Right atrium auricular region (tissue), 2 donors: ENCODE data around the gene ZDHHC13. TPM values are rescaled to one million over a fixed set of nuclear protein-coding genes. Genes with fewer than 3 reads are reported as not detected.

Experiments
- DNase-seq: peaks from one replicate; pipeline ENCODE4 v3.0.0-alpha.2; 2019; ENCODE audit warnings: low spot score
- H3K27ac ChIP-seq, 2 donors: fragments of 200-600 bp; sonication (generic); 1 replicate in 1 of 2; 2 replicates in 1 of 2; pipeline ENCODE4 v1.5.1; 2016 to 2019
- H3K27me3 ChIP-seq, 2 donors: fragments of 200-600 bp; sonication (generic); one replicate each; pipeline versions ENCODE4 v1.5.1 to v1.6.0; 2017 to 2019
- H3K36me3 ChIP-seq: fragments of 200-600 bp; sonication (generic); one replicate; pipeline ENCODE4 v1.5.1; 2016
- H3K4me1 ChIP-seq, 2 donors: fragments of 200-600 bp; sonication (generic); one replicate each; pipeline versions ENCODE4 v1.5.1 to v1.6.0; 2017 to 2019
- H3K4me3 ChIP-seq, 2 donors: fragments of 200-600 bp; sonication (generic); 1 replicate in 1 of 2; 2 replicates in 1 of 2; pipeline ENCODE4 v1.5.1; 2017 to 2019; ENCODE audit warnings: mild to moderate bottlenecking in 1 of 2, moderate library complexity in 1 of 2
- H3K9me3 ChIP-seq, 2 donors: fragments of 200-600 bp; sonication (generic); one replicate each; pipeline ENCODE4 v1.5.1; 2019
- total RNA-seq, 2 donors: library from RNA; depleted of rRNA; stranded (reverse); fragments of >200 nt; gene quantifications; one replicate each; pipeline ENCODE4 v1.1.0, GENCODE V29; 2016
- TF ChIP-seq, protein P1 (sequence below), 2 donors: fragments of 200-600 bp; sonication (generic); IDR thresholded peaks; one replicate each; pipeline ENCODE4 v1.5.1; 2019; ENCODE audit warnings: antibody characterized with exemption in 2 of 2

The ZDHHC13 gene
- total RNA-seq, 2 donors from 2014 or later: 12.7 to 16.0 TPM

DNA sequence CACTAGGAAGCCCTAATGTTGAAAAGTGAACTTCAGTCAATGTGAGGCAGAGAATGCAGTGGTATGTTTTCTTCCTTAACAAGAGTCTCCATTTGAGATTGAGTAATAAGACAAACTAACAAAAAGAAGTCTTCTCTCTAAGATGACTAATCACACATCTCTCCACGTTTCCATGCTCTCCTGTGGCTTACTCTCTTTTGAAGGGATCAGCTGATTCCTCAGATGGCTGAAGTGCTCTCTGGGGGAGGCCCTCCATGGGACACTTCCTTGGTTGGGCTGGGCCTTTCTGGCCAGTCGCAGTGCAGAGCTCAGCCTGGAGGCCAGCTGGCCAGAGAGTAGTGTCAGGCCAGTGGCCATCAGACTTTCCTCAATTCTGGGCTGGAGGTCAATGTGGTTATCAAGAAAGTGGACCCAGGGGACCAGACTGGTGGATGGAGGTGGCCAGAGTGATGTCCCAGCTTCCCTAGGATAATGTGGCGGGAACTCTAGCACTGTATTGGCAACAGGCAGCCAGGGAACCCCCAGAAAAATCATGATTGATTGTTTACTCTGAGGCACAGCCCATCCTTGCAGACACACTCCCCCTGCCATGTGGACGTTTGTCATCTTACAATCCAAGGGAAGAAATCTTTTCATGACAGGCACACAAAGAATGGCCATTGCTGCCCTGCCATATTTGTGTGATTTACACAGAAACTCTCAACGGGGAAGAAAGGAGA, 70.3 kb downstream of the ZDHHC13 start:
- Histone ChIP-seq H3K27ac (peak overlapping the region; percentile 11 to 36), H3K36me3 (peaks cover 98% of the 10 kb centered on the region), H3K27me3 (no peaks in the 10 kb centered on the region), H3K9me3 (no peaks in the 10 kb centered on the region), H3K4me3 (no peak overlapping the region), H3K4me1 (peaks cover 0 to 4% of the 10 kb centered on the region in 2 donors)
- TF ChIP-seq, protein P1, sequence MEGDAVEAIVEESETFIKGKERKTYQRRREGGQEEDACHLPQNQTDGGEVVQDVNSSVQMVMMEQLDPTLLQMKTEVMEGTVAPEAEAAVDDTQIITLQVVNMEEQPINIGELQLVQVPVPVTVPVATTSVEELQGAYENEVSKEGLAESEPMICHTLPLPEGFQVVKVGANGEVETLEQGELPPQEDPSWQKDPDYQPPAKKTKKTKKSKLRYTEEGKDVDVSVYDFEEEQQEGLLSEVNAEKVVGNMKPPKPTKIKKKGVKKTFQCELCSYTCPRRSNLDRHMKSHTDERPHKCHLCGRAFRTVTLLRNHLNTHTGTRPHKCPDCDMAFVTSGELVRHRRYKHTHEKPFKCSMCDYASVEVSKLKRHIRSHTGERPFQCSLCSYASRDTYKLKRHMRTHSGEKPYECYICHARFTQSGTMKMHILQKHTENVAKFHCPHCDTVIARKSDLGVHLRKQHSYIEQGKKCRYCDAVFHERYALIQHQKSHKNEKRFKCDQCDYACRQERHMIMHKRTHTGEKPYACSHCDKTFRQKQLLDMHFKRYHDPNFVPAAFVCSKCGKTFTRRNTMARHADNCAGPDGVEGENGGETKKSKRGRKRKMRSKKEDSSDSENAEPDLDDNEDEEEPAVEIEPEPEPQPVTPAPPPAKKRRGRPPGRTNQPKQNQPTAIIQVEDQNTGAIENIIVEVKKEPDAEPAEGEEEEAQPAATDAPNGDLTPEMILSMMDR (IDR thresholded peaks at IDR 0.05): no peak
- no peak for DNase-seq

DNA sequence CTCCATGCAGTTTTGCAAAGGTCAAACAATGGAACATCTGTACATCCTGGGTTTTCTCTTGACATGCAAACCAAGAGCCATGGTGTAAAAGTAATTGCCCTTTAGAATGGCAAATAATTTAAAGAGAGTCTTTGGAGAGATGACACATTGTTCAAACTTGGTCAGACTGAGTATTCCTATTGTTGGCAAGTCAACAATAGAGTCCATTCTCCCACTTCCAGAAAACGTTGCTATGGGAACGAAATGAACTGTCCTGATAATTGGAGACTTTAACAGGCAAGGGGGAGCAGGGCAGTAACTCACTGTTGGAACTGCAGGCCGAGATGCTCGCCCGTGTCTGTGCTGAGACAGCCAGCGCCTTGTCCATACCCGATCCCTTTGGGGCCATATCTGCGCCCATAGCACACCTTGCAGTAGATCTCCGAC, 70.9 kb downstream of the ZDHHC13 start:
- no peak overlapping the region for H3K4me3 ChIP-seq
- peaks cover 99% of the 10 kb centered on the region for H3K36me3 ChIP-seq
- H3K4me1 ChIP-seq: peaks cover 0 to 7% of the 10 kb centered on the region in 2 donors
- TF ChIP-seq, protein P1 (IDR thresholded peaks at IDR 0.05): no peak
- H3K9me3 ChIP-seq: no peaks in the 10 kb centered on the region
- no peak for DNase-seq
- H3K27me3 ChIP-seq: no peaks in the 10 kb centered on the region
- H3K27ac ChIP-seq: peak overlapping the region; percentile 11 to 36

DNA sequence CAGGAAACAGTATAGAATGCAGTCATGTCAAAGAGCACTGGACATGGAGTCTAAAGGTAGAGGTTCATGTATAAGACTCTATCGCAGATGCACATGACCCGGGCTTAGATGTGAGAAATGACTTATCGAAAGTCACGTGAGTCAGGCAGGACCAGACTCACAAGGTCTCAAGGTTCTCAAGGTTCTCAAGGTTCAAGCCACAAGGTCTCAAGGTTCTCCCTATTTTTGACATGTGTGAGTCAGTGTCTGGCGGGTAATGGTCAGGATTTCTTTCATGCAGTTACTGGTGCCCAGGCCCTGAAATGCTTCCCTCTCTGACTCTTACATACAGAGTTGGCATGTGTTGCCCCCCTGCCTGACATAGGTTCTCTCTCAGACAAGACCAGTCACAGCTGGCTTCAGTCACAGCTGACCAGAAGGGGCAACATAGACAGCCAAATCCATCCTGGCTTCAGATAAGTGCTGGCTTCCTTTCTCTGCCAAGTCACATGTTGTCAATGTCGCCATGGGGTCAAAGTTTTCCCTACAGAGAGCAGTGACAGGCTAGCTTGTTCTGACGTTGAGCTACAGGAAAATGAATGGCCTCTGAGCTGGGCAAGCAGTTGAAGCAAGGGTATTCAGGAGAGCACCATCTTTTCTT, 74.7 kb downstream of the ZDHHC13 start:
- Histone ChIP-seq H3K36me3 (peaks cover 62% of the 10 kb centered on the region), H3K27ac (peak overlapping the region; percentile 83 to 92), H3K27me3 (no peaks in the 10 kb centered on the region), H3K4me3 (no peak overlapping the region), H3K4me1 (peaks cover 0 to 28% of the 10 kb centered on the region in 2 donors), H3K9me3 (no peaks in the 10 kb centered on the region)
- TF ChIP-seq, protein P1 (IDR thresholded peaks at IDR 0.05): no peak
- peak; percentile 64 for DNase-seq

DNA sequence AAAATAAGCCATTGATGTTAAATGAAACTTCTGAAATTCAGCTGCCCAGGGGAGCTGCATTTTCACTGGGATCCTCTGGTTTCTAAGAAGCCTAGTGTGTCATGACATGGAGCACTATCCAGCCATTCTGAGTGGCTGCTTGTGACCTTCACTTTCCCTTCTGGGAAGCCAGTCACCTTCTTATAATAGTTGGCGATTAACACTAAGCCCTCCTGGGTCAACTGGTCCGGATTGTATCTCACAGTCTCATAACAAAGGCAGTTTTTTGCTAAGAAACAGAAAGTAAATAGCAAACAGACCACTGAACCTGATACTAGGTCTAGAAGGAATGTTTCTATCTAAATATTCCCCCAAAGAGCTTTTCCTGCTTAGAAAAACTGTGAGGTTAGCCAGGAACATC, 76.9 kb downstream of the ZDHHC13 start:
- peak overlapping the region; percentile 83 to 92 for H3K27ac ChIP-seq

GRCh38 chr11:19194620-19195308, 77.8 kb downstream of the ZDHHC13 start:
- DNase-seq: no peak
- no peak overlapping the region for H3K4me3 ChIP-seq
- no peaks in the 10 kb centered on the region for H3K27me3 ChIP-seq
- H3K4me1 ChIP-seq: peaks cover 0 to 28% of the 10 kb centered on the region in 2 donors
- no peaks in the 10 kb centered on the region for H3K9me3 ChIP-seq
- H3K36me3 ChIP-seq: peaks cover 39% of the 10 kb centered on the region
- peak overlapping the region; percentile 83 to 92 for H3K27ac ChIP-seq
- TF ChIP-seq, protein P1 (IDR thresholded peaks at IDR 0.05): no peak

More for the DNA sequence above, 76.9 kb downstream of the ZDHHC13 start:
- no peak for DNase-seq
- Histone ChIP-seq H3K4me1 (peaks cover 0 to 28% of the 10 kb centered on the region in 2 donors), H3K4me3 (no peak overlapping the region), H3K9me3 (no peaks in the 10 kb centered on the region), H3K36me3 (peaks cover 44% of the 10 kb centered on the region), H3K27me3 (no peaks in the 10 kb centered on the region)
- TF ChIP-seq, protein P1 (IDR thresholded peaks at IDR 0.05): no peak
